Measurements from ENCODE around the gene RASA2. TPM values are rescaled to one million over a fixed set of nuclear protein-coding genes. Genes with fewer than 3 reads are reported as not detected.

RASA2 gene
- total and polyA plus RNA-seq, 2 of the 8 experiments (the other 6 are each of a cell fraction or from before 2014, with no cell fraction given) = 3.5 to 15.9 TPM

GRCh38 chr3:141657516-141657915 is 170.7 kb downstream of the RASA2 start:
- no peak overlapping the region for H3K4me3 ChIP-seq (ENCODE audit: extremely low read depth in 1 of 4, insufficient read depth in 2 of 4, low read depth in 3 of 4, low read length in 4 of 4)
- no peaks in the 10 kb centered on the region for H4K20me1 ChIP-seq (replicated peaks in 1 of 2; ENCODE audit: control insufficient read depth in 1 of 2, insufficient read depth in 2 of 2, low read length in 2 of 2)
- H2AK5ac ChIP-seq (ENCODE audit: low read depth, low read length) = no peak overlapping the region
- H3K36me3 ChIP-seq (ENCODE audit: control insufficient read depth in 2 of 4, insufficient read depth in 4 of 4, low read length in 3 of 4) = no peaks in the 10 kb centered on the region
- H3K4me1 ChIP-seq (replicated peaks in 1 of 4; ENCODE audit: control insufficient read depth in 3 of 4, insufficient read depth in 4 of 4, low read length in 3 of 4) = peaks cover 0 to 6% (median 2%) of the 10 kb centered on the region in 4 experiments; a peak in 4 of 7 replicates
- H2BK20ac ChIP-seq (ENCODE audit: low read length) = no peak overlapping the region
- no peak for DNase-seq (ENCODE audit: low read depth in 1 of 2, low spot score in 2 of 2)
- no peak overlapping the region for H2BK120ac ChIP-seq (replicated peaks; ENCODE audit: low read depth, low read length)
- no peak overlapping the region for H2AFZ ChIP-seq (ENCODE audit: low read length)
- H4K91ac ChIP-seq (replicated peaks; ENCODE audit: insufficient read length, low read length) = no peak overlapping the region
- ChIA-PET CTCF (ENCODE audit: partially characterized antibody) (interaction anchor here (5.4 kb wide), 1 partner anchor 12 kb away, joined by 29 read pairs; no protein-coding TSS in a partner anchor), POLR2A (ENCODE audit: partially characterized antibody) (no interaction called here)
- no peaks in the 10 kb centered on the region for H3K9me3 ChIP-seq (ENCODE audit: insufficient read depth in 2 of 2, low read depth in 1 of 2, low read length in 1 of 2)
- H4K8ac ChIP-seq (ENCODE audit: extremely low read depth, insufficient read depth, low read length) = no peak overlapping the region
- no peak overlapping the region for H3K23ac ChIP-seq (ENCODE audit: insufficient read length)
- no peak overlapping the region for H2BK12ac ChIP-seq (ENCODE audit: low read depth, low read length)
- no peak overlapping the region for H3K9ac ChIP-seq (replicated peaks in 1 of 4; ENCODE audit: extremely low read depth in 1 of 4, low read depth in 3 of 4, low read length in 3 of 4)
- no peak overlapping the region for H4K5ac ChIP-seq (ENCODE audit: insufficient read length, low read depth, low read length)
- H2BK5ac ChIP-seq (ENCODE audit: low read depth, low read length) = no peak overlapping the region
- H3K27ac ChIP-seq (ENCODE audit: low read depth, low read length) = no peak overlapping the region
- no peak overlapping the region for H3K18ac ChIP-seq (ENCODE audit: extremely low read depth, low read length)
- H3K79me2 ChIP-seq (ENCODE audit: control insufficient read depth in 1 of 2, insufficient read depth in 2 of 2, low read length in 2 of 2) = no peaks in the 10 kb centered on the region
- no peak overlapping the region for H3K4ac ChIP-seq (replicated peaks; ENCODE audit: insufficient read length, low read depth, low read length)
- H3K14ac ChIP-seq (ENCODE audit: insufficient read length) = no peak overlapping the region
- H2BK15ac ChIP-seq (ENCODE audit: low read length) = no peak overlapping the region
- H3K4me2 ChIP-seq (ENCODE audit: insufficient read depth in 1 of 2, low read depth in 2 of 2, low read length in 2 of 2) = no peak overlapping the region
- no peak overlapping the region for H3K56ac ChIP-seq (replicated peaks; ENCODE audit: insufficient read length, low read depth, low read length)
- no peaks in the 10 kb centered on the region for H3K79me1 ChIP-seq (ENCODE audit: low read depth, low read length)
- peaks cover 9% of the 10 kb centered on the region; the same call in 1 of the 2 replicates for H3K23me2 ChIP-seq (ENCODE audit: low read depth, low read length)
- H3K27me3 ChIP-seq (replicated peaks in 1 of 4; ENCODE audit: control insufficient read depth in 3 of 4, extremely low read depth in 1 of 4, insufficient read depth in 3 of 4, low read length in 3 of 4) = peaks cover 1 to 34% (median 25%) of the 10 kb centered on the region in 4 experiments
- no peak for FAIRE-seq
- TF ChIP-seq HDAC6 (IDR thresholded peaks at IDR 0.05; ENCODE audit: low read depth, low read length) (no peak), CBX5 (IDR thresholded peaks at IDR 0.05; ENCODE audit: low read depth, low read length) (no peak), JUN (IDR thresholded peaks at IDR 0.05; ENCODE audit: low read depth, low read length) (no peak), RFX5 (IDR thresholded peaks at IDR 0.05; ENCODE audit: borderline replicate concordance, low read depth, low read length) (no peak), E2F6 (IDR thresholded peaks at IDR 0.05) (no peak), POLR2A (IDR thresholded peaks at IDR 0.05; ENCODE audit: control extremely low read depth in 1 of 2, low read depth in 2 of 2, low read length in 2 of 2) (no peak), NRF1 (IDR thresholded peaks at IDR 0.05; ENCODE audit: low read depth, low read length) (no peak), POU5F1 (IDR thresholded peaks at IDR 0.05; ENCODE audit: low read depth, low read length) (no peak), SUZ12 (IDR thresholded peaks at IDR 0.05; ENCODE audit: low read length) (no peak), GTF2F1 (IDR thresholded peaks at IDR 0.05; ENCODE audit: borderline replicate concordance, low read depth, low read length) (no peak), CREB1 (IDR thresholded peaks at IDR 0.05) (no peak), MAX (IDR thresholded peaks at IDR 0.05) (no peak), FOSL1 (IDR thresholded peaks at IDR 0.05; ENCODE audit: insufficient read depth, low read depth, low read length) (no peak), GABPA (IDR thresholded peaks at IDR 0.05; ENCODE audit: borderline replicate concordance, insufficient read depth, low read length) (no peak), EZH2 (IDR thresholded peaks at IDR 0.05; ENCODE audit: low read depth, low read length, severe bottlenecking) (no peak), YY1 (IDR thresholded peaks at IDR 0.05; ENCODE audit: low read depth, low read length) (no peak)

Measured in H1 (cell line).